Activated effector memory CD4-positive, alpha-beta T cell treated with Interleukin-2 at 50 U/mL for 16 hours (primary cell): ENCODE data around the gene MCF2L2.

ENCODE experiments used
- DNase-seq: peaks from one replicate; pipeline ENCODE4 v3.0.0-alpha.2; 2020

The MCF2L2 gene

DNA sequence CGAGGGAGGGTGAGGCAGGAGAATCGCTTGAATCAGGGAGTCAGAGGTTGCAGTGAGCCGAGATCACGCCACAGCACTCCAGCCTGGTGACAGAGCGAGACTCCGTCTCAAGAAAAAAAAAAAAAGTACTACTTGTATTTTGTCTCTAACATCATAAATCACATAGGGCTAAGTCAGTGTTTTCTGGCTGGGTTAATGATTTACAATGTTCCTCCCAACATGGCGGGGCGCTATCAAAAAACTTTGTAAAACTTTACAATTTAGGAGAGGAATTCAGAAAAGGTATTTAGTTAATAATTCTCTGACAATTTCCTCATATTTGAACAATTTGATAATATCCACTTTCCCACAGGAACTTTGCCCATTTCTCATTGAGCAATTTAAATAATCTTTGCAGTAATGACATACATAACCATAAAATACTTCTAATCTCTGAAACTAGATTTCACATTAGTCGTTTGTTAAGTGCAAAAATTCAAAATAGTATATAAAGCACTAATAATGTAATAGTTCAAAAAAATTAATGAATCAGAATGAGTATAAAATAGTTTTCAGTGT, 202.0 kb downstream of the MCF2L2 start:
- no peak for DNase-seq

DNA sequence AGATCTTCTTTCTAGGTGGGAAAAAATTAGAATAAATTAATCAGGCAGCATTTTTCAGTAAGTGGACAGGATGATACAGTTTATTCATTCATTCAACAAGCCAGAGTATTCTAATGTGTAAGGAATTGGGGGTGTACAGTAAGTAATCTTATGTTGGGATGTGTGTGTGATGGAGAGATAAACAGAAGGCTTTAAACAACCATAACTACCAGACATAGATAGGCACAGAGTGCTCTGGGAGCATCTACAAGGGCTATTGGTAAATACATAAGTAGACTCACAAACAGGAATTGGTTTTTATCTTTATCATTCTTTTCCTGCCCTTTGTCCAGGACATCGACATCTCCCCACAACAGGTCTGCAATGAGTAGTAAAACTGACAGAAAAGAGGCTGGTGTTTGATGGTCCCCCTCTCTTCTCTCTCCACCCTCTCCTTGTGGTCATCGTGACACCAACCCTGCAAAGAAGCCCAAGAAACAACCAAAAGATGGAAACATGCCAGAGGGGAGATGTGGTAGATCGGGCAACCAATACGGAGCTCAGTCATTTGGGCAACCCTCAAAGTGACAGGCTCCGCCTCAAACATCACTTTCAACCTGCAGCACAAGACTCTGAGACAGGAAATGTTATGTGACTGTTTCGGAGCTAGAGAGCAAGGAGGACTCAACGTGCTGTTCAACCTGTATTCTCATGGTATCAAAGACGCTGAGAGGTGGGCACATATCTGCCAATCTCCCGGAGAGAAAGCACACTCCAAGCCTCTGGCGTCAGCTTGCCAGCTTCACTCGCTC, 204.0 kb downstream of the MCF2L2 start:
- DNase-seq: no peak

DNA sequence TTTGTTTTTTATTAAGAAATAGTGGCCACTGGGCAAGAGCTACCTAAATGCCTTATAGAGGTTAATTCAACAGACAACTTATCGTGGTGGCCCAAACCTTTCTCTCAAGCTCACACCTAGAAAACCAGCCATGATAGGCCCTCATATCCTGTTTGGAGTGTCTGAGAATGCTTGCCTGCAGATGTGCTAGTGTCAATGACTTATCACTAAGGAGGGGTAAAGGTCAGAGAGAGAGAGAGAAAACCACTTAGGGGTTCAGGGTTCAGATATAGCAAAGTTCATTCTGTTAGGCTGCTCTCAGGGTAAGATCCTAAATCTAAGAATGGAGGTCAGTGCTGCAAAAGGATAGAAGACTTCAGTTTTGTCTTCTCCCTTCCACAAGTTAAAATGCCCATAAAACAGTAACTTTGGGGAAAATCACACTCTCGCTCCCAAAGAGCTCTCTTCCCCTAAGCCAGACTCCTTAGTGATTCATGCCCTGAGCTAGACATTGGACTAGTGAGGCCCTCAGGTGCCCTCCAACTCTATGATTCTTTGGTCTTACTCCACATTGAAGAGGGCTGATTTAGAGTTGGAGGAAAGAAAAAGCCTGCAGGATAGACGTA, 205.7 kb downstream of the MCF2L2 start:
- no peak for DNase-seq

DNA sequence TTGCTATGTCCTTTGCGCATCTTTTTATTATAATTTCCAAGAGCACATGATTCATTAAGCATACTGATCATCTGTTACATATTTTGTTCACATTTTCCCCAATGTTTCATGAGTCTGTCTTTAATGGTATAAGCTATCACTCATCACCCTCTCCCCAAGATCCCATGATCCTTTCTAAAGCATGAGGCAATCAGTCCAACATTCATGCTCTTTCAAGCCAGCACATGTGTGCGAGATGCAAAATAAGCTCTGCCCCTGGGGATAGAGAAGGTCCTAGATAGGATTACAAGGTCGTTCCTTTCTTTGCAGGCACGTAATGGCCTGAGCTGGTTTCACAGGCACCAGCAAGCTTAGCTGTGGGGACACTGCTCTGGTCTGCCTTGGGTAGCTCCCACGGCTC, 207.6 kb downstream of the MCF2L2 start:
- DNase-seq: no peak

DNA sequence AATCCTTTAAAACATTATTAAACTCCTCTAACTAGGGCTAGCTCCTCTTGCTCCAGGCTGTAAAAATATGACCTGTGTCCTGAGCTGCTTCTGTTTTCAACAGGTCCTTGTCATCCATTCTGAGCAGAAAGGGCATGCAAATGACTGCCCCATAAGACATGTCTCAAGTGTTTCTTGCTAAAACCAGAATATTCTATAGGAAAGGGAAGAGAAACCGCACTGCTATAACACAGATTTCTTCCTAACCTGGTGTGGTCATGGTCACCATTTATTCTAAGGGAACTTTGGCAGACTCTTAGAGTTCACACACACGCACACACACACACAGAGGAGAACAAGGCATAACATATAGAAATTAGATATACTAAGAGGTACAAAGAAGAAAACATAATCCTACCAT, 209.6 kb downstream of the MCF2L2 start:
- no peak for DNase-seq

DNA sequence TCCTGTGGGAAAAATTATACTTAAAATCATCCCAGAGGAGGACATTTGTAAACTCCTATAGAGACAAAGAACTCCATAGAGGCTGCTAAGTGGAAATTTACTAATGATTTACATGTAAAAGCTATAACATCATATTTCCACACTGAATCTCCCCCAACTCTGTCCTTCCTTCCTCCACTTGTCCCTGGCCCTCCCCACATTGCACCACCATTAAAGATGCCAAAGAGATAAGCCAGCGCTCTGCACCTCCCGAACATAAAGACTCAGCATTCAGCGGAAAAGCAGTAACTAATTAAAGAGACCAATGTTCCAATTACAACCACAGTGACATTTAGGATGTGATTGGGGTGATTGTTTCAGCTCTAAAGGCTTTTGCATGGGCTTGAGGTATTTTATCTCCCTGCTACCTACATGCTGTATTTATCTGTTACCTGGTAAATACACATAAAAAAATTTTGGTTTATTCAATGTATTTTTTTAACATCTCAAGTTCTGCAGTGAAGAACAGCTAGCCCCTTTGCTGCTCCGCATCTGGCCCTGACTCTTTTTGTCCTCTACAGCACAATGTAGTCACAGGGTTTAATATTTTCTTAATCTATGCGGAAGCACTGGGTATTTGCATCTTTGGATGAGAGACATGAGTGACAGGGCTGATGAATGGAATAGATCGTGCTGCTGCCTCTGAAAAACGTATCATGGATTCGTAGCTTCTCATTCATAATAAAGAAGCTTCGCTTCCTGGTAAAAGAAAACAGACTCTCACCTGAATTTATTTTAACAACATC, 210.7 kb downstream of the MCF2L2 start:
- DNase-seq: no peak

DNA sequence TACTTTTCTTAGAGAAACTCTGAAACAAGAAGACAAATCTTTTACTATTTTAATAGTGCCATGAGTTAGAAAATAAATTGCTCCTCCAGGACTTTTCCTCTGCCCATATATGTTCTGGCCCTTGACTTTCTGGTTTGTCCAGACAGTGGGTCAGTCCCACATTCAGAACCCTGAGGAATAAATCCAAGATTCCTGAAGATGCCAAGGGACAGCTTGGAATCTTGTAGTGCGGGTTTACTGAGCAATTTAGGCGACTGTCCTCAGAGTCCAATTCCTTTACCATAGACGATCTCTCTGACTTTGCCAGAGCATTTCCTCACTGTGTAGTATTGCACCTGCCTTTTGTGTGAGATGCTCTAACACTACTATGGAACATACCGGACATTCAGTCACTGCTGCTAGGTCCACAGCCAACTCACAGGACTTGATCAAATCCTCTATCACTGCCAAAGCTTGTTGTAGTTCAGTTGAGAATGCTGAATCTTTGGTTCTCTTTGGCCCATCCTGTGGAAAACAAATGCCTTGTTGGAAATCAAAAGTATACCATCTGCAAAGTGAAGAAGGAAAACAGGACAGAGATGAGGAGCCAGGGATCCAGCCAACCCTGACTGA, 212.7 kb downstream of the MCF2L2 start:
- DNase-seq: no peak

DNA sequence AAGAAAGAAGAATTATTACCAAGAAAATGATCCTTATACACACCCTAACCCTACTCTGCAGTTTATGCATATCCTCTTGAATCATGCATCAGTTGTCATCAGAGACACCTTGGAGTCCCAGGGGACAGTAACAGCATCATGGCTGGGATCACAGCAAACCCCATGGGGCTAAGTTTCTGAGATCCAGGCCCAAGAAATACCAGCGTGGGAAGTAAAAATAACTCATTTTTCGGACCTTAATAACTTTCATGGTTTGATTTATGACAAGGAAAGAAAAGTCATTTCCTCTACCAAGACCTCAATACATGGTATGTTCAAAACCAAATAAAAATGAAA, 214.2 kb downstream of the MCF2L2 start:
- no peak for DNase-seq

DNA sequence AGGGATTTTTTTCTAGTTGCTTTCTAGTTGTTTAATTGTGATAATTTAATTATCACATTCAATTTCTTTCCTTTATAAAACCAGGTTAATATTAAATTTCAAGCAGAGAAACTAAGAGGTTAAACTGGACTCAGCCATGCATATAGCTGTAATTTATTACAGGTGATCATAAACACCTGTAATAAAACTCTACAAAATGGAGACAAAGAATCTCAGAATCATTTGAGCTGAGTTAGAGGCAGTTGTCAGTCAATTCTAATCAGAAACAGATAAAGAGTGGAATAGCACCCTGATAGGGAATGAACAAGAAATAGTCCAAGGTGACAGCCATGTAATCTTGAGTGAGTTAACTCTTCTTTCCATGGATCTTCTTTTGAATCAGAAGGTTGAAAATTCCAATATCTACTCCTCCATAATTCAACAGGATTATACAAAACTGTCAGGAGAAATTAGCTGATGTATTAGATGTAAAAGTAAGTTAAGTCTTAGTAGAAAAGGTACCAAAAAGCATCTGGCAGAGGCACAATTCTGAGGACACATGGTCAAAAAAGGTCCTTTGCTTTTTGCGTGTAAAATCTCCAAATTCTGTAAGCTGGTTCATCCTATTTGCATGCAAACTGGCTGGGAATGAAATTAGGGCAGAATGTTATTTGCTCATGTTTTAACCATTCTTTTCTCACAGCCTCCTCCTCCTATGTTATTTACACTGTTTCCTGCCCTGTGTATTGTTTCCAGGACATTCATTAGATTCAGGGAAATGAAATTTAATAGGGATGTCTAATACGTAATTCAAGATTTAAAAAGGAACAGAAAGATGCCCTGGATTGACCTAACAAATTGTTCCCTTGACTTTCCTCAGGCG, 214.8 kb downstream of the MCF2L2 start:
- no peak for DNase-seq

DNA sequence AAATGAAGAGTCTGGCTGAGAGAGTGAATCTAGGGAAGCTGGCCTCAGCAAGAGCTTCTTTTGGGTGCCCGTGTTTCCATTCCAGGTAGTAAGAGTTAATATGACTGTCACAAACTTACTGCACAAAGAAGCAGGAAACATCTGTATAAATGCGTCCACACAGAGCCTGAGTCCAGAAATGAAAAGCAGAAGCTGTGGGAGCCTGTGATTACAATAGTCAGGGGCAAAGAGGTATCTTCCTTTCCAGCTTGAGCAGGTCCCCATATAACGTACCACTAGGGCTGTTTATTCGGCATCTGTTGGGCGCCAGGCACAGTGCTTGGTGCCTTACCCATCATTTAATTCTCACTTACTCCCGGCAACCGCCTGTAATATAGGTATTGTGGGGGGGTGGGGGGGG, 215.9 kb downstream of the MCF2L2 start:
- DNase-seq: no peak

DNA sequence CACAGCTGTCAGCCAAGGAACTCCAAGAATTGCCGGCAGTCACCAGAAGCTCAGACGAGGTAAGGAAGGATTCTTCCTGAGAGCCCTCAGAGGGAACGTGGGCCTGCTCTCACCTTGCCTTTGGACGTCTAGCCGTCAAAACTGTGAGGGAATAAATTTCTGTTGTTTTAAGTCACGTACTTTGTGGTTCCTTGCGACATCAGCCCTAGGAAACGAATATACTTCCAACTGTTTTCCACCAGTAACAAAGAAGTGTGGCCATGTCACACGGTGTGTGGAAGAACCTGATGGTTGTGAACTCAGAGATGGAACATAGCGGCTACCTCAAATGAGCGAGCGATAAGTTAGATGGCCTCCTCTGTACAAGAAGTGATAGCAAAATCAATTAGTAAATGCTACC, 216.3 kb downstream of the MCF2L2 start:
- no peak for DNase-seq

DNA sequence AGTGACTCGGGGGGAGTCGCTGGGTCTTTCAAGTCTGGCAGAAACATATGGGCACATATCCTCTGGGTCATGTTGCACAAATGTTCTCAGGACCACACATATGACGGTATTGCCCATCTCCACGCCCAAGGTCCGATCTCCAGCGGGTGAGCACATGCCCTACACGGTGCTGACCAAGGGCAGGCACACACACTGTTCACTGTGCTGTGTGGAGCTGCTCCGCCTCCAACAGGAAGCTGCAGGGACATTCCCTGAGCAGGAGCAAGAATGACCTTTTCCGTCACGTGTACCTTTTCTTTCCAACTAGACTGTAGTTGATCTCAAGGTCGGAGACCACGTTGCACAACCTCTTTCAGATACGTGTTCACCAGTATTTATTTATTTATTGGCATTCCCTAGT, 217.1 kb downstream of the MCF2L2 start:
- no peak for DNase-seq

DNA sequence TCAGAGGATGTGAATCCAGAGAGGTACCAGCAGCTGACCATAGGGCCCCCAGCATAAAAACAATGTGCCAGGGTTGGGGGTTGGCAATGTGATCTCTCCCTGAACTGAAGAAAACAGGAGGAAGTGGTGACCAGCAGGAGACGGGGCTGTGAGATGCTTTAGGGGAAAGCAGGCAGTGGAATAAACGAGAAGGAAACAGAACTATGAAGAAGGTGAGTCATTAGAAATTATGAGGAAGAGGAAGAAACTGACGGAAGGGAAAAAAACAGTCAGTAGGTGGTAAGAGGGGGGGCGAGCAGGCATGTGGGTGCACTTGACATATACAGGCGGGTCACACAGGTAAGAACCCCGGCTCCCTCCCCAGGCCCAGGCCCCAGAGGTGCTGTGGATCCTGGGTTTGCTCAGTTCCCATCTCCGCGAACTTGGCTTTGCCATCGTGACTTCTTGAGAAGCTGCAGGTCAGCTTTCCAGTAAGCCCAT, 217.5 kb downstream of the MCF2L2 start:
- no peak for DNase-seq

DNA sequence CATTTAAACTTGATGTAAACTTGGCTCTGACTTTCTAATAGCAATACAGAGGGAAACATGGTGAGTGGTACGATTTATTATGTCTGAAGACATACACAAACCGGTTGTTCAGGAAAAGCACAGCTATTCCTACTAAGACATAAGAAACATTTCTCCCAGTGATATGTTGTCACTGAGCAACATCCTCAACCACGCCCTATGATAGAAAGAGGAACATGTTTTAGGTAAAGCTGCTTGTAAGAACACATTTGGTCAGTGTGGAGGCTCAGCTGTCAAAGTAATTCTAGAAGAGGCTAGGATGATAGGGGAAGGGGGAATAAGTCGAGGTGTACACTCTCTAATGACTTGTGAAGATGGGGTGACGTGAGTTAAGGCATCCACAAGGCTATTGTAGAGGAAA, 218.1 kb downstream of the MCF2L2 start:
- no peak for DNase-seq

DNA sequence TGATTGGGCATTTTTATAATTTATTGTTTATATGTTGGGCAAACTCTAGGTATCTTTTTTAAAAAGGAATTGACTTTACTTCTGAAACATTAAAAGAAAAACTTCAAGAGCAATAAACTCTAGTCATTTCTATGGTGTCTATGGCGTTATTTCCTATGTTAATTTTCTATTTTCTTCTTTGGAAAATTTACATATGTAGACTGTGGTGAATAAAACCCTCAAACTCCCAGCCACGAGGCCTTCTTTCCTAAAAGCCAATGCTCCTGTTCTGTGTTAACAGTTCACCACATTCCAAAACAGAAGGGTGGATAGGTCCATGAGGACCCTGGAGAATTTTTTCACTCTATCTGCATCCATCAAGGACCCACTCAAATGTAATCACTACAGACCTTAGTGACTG, 219.6 kb downstream of the MCF2L2 start:
- no peak for DNase-seq

DNA sequence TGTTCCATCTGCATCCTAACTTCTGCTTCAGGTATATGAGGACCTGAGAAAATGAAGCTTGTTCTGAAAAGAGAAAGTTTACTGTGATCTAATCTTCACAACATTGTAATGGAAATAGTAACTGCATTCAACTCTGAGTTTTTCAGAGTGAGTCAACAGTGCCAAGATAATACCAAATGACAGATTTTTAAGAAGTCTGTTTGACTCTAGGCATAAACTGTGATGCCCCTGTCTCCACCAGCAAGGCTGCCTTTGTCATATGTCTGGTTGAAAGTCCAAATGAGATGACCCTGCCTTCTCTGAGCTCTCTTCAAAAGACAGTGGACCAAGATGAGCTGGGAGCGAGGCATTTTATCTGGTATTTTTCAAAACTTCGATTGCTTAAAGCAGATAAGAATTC, 220.2 kb downstream of the MCF2L2 start:
- DNase-seq: no peak

DNA sequence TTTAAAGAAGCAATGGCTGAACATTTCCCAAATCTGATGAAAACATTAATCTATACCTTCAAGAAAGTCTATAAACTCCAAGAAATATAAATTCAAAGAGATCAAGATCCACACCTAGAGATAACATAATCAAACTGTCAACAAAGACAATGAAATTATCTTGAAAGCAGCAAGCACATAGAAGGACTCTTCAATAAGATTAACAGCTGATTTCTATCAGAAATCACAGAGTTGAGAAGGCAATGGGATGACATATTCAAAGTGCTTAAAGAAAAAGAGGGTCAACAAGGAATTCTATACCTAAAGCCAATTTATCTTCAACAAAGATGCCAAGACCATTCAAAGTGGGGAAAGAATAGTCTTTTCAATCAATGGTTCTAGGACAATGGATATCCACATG, 224.7 kb downstream of the MCF2L2 start:
- no peak for DNase-seq

DNA sequence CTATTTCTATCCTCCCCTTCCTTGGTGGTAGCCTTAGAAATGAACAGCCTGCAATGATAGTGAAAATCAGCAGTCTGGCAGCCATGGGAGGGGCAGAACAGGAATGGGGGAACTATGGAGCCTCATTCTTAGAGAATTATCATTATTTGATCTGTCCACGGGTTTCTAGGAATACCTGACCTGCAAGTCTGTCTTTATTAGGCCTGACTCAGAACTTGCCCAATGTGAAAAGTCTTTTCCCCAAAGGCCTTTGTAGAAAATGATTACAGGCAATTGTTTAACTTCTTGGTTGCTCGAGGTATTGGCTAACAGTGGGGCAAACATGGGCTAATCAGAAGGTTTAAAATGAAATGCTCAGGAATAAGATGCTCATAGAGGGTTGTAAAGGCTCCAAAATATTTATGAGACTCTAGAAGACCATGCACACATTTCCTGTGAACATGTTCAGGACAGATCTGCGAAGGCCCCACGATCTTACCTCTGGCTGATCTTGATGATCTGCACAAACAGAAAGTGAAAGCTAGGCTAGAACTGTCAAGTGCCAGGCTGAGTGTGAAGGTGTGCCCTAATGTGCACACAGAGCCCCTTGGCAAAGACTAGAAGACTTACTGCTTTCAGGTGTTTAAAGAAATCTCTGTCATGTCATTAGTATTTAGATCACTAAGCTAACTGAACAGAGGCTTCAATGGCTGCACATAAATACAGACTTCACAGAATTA, 226.3 kb downstream of the MCF2L2 start:
- no peak for DNase-seq

DNA sequence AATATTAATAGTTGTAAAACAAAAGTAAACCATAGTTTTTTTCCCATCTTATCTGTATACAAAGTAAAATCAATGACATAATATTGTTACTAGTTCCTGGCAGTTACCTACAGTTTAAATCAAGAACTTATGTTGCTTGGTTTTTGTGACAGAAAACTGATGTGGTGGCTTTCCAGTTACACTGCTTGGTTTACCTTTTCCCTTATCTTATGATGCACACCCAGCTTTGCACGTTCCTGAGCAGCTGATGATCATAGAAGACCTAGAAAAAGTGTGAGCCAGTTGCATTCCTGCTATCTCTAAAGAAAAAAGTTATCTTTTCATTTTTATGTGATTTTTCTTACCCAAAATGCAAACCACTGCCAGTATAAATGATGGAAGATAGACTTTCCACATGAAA, 229.5 kb downstream of the MCF2L2 start:
- DNase-seq: no peak

DNA sequence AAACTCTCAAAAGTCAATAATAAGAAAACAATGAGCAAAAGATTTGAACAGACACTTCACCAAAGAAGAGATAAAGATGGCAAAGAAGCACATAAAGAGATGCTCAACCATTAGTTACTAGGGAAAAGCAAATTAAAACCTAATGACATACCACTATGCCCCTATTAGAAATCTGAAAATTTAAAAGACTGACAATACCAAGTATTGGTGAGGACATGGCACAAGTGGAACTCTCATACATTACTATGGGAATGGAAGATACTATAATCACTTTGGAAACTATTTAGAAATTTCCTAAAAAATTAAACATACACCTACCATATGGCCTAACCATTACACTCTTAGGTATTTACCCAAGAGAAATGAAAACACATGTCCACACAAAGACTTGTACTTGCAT, 230.7 kb downstream of the MCF2L2 start:
- no peak for DNase-seq

DNA sequence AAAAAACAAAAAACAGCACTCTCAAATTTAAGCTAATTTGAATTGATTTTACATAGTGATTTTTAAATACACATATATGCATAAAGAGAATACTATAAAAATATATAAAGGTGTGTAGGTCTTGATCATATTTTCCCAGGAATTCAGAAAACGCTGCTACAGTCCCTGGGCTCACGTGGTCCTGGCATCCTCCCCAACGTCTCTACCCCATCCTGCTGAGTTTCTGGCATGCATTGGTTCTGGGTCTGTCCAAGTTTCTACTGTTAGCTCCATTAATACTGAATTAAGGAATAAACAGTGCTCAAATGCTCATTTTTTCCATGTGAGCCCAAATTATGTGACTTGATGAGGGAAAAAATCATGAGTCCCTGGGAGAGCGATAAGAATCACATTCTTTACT, 233.2 kb downstream of the MCF2L2 start:
- DNase-seq: no peak
